Non-pigmented ciliary epithelial cell (primary cell): Measurements from ENCODE around the gene BMF.
"Not testable (repeated sequence)": the region's sequence is repeated elsewhere in the genome, so short reads cannot be mapped to it uniquely, and the experiment has no call there.

Source experiments
- DNase-seq: peaks from one replicate; pipeline ENCODE4 v3.0.0-alpha.2; 2010; ENCODE audit warnings: low read depth

The BMF gene

DNA sequence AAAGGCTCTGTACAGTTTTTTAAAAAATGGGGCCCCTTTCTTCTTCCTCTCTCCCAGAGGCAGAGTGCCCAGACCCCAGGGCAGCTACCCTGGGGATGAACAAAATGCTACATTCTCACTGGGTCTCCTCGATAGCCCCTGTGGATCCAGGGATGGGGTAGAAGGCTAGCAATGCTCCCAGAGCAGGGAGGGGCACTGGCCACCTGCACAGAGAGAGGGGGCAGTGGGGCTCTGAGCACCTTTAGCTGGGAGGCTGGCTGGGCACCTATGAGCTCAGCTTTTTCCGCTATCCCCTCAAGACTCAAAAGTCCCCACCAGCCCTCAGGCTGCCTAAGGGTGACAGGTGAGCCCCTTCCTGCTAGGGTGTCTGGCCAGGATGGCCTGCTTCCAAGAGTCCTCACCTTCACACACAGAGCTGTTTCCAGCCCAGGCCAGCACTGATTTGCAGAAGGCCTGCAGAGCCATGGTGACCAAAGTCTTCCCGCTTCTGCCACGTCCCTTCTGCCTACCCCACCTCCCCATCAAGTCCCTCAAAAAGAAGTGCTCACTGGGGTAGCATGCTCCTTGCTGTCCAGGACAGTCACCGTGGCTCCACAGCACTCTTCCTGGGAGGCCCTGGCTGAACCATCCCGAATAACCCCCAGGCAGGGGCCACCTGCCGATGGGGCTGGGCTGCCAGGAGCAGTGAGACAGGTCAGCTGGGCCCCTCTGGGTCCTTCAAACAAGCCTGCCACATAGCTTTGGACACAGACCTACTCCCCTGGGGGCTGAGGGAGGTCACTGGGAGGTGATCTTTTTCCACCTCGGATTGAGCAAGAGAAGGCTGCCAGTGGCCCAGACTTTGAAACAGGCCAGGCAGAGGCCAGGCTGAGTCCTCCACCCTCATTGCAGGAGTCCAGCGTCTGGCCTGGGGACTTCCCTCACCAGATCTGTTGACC, 20.4 kb downstream of the BMF start:
- DNase-seq = no peak

DNA sequence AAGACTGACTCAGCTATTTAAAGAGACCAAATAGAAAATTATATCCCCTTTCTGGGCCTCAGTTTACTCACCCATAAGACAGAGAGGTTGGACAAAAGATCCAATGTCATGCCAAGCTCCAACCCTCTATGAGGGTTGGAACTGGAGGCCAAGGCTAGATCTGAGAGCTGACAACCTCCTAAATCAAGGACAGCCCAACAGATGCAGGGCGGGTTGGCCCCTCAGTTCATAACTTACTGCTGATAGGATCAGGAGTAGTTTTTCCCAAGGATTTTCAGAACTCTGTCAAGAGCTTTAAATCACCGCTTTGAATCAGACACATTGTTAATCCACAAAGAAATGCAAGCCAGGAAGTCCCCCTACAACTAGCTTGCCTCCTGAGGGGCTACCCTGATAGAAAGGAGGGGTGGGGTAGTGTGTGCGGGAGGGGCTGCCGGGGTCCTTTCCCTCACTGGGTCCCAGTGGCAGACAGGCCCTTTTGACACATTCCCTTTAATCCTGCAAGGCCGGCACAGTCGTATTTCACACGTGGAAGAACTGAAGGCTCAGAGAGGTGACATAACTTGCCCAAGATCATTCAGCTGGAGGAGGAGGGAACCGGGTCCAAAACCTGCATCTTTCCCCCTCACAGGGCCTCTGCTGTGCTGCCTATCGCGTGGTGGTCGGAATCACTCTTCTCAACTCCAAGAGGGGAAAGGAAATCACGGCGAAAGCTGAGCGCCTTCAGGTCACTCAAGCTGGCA, 21.4 kb downstream of the BMF start:
- no peak for DNase-seq

DNA sequence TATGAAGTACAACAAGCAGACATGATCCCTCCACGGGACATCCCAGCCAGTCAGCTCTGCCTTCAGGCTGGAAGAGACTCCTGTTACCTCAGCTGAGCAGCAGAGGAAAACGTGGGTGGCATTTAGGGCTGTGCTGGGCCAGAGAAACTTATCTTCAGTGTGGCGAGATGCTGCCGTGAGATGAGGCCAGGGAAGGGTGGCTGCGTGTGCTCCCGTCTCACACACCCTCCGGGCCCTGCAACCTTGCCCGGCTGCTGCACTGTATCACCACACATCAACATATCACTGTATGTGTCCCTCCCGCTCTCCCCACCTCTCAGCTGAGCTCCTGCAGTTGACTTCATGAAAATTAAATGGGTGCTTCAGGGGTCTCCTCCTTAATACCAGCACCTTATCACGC, 23.4 kb downstream of the BMF start:
- DNase-seq = no peak

DNA sequence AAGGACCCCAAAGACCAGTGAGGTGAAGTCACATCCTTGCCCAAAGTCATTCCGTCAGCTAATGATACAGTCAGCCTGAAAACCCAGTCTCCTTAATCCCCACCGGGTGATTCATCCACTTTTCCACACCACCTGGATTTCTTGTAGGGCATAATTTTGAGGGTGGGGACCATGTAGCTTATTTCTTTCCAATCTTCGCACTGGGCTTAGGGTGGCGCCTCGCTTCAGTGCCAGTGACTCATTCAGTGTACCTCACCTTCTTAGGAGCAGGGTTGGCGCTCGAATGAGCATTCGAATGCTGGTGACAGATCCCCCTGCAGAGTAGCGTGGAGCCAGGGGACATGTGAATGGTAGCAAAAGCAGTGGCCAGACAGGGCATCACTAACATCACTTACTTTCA, 24.0 kb downstream of the BMF start:
- DNase-seq = no peak

DNA sequence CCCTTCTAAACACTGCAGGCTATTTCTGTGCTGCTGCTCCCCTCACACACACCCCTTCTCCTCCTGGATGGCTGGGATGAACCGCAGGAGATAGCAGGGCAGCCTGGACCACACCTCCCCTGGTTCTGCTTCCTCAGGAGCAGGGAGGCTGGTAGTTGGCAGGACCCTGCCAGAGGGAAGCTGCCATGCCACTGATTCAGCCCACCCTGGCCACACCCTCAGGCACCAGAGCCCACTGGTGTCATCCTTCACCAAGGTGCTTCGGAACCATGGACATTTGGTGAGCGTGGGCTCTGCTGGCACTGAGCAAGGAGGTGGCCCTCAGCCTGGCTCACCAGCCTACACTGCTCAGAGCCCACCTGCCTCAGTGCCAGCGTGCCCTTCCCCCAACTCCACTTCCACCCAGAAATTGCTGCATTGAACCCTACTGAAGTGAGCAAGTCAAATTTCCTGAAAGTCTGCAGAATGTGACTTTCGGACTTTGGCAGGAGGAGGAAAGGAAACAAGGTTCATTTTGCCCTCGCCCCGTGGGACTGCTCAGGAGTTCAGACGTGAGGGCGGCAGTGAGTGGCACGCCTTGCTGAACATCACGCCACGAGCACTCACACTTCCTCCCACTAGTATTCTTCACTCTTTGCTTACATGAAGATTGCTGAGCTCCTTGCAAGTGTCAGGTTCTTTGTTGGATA, 26.3 kb downstream of the BMF start:
- DNase-seq = no peak

DNA sequence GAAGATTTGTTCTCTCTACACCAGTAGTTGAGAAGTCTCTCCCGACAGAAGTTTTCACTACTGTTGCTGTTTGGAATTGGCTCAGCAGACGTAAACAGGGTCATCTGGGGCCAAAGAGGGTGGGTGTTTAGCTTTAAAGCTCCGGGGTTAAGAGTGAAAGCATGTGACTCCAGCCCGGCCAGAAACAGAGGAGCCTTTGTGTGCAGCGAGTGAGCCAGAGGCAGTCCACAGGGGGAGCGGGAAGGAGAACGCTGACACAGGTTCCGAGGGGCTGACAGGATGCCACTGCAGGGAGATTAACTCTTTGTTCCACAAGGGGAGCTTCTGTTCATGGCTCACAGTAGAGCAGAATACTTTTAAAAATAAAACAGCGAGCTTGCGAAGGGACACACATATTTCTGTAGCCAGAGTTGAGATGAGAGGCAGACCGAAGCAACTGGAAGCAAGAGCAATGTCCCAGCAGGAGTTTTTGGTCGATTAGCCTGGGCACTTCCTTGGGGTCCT, 26.9 kb downstream of the BMF start:
- DNase-seq = no peak

DNA sequence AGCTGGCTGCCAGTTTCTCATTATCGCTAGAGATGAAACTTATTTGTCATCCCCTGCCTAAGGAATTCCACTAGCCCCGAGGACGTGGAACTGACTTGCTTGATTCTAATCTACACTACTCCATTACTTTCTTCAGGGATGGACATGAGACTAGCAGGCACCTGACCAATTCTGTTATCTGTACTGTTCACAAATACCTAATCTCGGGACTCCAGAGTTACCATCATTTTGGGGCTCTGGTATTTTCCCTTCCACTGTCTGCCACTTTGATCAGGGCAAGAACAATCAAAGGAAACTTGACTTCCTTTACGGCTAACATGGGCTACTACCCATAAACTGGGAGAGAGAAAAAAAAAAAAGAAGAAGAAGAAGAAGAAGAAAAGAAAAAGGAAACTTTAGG, 27.8 kb downstream of the BMF start:
- DNase-seq = no peak

DNA sequence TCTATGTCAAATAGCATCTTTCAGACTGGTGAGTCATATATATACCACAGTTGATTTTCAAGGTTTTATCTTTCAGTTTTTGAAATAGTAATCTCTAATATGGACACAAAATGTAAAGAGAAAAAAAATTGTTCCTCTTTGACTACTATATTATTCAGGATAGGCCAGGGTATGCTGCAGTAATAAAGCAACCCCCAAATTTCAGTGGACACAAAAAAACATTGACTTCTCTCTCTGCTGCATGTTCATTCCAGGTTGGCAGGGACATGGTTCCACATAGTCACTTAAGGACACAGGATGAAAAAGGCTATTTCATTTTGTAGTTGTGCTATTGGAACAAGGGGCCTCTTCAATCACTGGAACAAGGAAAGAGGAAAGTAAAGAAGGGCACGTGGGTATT, 28.6 kb downstream of the BMF start:
- no peak for DNase-seq

DNA sequence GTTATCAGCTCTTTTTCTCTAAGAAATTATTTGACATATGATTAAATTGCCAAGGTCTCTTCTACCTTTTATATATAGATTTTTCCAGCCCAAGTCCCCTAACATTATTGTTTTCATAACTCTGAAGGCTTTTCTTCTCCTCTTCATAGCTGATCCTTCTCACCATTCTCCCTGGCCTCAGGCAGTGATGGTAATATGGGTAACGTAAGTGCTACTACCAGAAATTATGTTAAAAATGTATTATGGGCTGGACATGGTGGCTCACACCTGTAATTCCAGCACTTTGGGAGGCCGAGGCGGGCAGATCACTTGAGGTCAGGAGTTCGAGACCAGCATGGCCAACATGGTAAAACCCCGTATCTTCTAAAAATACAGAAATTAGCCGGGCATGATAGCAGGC, 29.2 kb downstream of the BMF start:
- no peak for DNase-seq

DNA sequence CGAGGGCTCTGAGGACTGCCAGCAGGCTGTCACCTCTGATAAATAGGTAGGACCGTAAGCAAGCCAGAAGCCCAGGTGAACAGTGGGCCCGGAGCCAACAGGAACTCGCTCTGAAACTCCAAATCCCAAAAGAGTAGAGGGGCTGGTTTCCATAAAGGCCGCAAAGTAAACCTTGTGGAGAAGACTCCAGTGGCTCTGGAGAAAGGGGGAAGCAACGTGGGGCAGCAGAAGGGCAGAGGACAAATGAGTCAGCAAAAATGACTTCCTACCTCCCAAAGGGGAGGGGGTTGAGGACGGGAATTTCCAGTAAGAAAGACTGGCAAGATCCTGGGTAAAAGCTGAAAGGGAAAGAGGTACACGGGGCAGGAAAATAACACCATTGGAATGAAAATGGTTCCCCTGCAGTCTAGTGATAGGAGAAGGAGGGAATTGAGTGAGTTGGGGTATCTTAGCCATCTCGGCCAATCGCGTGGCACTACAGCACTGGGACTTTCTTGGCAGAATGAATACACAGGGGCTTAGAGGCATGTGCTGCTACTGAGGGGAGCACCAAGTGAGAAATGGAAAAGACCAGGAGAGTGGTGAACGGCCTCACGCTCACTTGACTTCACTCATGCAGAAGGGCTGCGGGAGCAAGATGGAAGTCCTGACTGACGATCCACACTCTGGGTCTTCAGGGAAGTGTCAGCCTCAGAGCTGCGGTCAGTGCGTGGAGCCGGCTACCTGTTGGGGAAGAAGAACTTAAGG, 33.2 kb downstream of the BMF start:
- DNase-seq = no peak

DNA sequence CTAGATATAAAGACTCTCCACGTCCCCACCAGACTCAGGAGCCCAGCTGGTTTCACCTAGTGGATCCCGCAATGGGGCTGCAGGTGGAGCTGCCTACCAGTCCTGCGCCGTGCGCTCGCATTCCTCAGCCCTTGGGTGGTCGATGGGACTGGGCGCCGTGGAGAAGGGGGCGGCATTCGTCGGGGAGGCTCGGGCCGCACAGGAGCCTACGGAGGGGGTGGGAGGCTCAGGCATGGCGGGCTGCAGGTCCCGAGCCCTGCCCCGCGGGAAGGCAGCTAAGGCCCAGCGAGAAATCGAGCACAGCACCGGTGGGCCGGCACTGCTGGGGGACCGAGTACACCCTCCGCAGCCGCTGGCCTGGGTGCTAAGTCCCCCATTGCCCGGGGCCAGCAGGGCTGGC, 34.0 kb downstream of the BMF start:
- not testable (repeated sequence) for DNase-seq

DNA sequence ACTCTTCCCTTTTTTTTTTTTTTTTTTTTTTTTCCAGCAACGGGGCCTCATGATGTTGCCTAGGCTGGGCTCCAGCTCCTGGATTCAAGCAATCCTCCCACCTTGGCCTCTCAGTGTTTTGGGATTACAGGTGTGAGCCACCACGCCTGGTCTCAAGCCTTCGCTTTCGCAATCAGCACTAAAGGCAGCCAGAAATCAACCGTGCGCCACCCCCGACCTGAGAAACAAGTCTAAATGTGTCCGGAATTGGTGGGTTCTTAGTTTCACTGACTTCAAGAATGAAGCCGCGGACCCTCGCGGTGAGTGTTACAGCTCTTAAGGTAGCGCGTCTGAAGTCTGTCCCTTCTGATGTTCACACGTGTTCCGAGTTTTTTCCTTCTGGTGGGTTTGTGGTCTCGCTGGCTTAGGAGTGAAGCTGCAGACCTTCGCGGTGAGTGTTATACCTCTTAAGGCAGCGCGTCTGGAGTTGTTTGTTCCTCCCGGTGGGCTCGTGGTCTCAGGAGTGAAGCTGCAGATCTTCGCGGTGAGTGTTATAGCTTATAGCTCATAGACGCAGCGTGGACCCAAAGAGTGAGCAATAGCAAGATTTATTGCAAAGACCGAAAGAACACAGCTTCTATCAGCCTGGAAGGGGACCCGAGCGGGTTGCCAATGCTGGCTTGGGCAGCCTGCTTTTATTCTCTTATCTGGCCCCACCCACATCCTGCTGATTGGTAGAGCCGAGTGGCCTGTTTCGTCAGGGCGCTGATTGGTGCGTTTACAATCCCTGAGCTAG, 34.8 kb downstream of the BMF start:
- not testable (repeated sequence) for DNase-seq

DNA sequence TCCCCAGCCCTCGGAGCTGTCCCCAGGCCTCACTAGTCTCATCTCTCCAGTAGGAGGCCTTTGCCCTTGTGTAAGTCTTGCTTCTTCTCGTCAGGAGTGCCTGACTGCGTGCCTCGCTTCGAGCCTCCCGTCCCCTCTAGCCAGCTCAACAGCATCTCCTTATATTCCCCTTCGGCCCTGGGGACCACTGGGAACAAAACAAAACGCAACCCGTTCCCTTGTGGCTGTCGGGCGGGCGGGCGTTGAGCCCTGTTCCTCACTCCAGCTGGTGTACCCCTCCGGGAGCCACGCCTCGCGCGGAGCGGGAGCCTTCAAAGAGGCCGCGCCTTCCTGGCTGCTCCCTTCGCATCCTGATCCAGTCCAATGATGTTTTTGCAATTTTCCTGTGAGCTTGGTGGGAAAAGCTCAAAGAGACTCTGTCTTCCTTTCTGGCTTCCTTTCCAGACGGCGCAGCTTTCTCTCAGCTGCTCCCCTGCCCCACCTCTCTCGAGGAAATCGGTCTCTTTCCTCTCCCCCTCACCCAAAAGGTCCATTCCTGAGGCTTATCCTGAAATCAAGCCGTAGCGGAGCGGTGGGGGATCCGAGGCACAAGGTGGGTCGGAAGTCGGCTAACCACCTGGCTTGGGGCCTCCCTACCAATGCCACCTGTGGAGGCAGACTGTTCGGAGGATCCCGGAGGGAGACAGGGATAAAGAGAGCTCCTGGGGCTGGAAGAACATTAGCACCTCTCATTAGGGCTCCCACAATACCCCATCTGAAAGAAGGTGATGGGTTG, 36.3 kb downstream of the BMF start:
- DNase-seq = no peak

DNA sequence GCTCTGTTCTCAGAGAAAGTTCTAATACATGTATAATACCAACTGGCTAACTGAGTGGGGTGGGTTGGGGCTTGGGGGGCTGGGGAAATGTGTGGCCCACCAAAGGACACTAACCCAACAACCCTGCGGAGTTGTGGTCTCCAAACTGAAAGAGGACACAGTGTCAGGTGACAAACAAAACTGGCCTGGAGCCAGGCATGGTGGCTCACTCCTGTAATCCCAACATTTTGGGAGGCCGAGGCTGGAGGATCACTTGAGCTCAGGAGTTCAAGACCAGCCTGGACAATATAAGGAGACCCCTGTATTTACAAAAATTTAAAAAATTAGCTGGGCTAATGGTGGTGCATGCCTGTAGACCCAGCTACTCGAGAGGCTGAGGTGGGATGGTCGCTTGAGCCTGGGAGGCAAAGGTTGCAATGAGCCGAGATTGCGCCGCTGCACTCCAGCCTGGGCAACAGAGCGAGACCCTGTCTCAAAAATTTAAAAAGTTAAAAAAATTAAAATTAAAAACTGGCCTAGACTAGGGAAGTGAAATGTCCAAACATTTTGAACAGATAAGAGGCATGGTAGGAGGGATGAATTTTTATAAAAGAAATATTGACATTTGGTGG, 38.0 kb downstream of the BMF start:
- DNase-seq = no peak

DNA sequence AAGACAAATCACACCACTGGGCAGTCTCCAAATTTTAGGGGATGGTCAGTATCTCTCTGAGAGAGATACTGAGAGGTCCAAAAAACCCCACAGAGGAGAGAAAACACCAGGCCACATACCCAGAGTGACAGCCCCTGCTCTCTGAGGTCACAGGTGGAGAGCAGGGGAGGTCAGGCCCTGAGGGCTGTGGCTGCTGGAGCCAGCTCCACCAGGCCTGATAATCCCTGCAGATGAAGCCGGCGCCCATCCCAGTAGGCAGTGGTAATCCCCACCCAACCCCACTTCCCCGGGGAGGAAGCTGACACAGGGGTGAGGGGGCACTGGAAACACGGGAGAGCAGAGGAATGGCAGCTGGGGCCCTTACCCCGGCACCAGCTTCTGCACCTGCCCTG, 38.5 kb downstream of the BMF start:
- DNase-seq = no peak

DNA sequence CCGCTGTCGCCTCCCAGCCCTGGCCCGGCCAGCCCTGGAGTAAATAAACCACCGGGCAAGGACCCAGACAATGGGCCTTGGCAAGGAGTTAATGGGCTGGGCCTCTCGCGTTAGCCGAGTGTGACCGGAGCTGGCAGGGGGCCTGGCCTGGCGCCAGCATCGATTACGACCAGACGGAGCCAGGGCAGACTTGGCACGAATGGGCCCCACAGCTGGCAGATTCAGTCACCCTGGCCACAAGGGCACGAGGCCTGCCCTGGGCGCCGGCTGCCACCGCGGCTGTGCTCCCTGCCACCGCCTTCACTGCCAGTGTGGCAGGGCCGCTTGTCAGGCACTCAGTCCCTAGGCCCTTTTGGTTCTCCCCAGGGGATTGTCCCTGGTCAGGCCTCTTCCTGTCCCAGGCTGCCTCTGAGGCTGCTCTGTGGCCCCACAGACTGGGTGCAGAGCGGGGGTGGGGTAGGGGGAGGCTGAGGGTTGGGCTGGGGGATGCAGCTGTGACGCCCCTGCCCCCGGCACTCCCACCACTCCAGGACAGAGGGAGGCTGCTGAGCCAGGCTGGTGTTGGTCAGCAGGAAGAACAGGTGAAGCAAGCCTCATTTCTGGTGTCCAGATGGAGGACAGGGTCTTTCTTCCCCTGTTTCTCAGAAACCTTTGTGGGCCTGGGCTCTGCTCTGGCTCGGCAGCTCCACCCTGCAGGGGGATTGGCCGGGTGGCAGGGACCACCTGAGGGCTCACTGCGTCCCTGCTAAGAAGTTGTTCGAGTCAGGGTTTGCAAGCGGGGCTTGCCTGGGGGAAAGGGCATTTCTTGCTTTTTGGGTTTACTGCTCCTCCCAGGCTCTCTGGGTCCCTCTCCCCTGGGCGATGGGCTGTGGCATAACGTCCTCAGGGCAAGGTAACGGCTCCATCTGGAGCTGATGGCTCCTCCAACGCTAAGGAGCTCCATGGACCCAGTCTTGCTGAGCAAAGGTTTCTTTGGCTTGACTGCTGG, 39.2 kb downstream of the BMF start:
- DNase-seq = no peak

DNA sequence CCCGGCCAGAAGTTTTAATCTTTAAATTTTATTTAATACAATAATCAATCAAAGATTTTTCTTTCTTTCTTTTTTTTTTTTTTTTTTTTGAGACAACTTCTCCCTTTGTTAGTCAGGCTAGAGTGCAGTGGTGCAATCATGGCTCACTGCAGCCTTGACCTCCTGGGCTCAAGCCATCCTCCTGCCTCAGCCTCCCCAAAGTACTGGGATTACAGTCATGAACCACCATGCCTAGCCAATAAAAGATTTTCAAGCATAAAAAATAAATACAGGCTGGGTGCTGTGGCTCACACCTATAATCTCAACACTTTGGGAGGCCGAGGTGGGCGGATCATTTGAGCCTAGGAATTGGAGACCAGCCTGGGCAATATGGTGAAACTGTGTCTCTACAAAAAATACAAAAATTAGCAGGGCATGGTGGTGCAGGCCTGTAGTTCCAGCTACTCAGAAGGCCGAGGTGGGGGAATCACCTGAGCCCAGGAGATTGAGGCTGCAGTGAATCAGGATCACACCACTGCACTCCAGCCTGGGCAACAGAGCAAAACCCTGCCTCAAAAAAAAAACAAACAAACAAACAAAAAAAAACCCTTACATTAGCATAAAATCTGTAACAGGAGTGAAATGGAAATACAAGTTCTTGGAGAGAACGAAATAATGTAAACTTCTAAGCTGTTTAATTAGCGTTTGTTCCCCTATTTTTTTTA, 40.6 kb downstream of the BMF start:
- DNase-seq = no peak

DNA sequence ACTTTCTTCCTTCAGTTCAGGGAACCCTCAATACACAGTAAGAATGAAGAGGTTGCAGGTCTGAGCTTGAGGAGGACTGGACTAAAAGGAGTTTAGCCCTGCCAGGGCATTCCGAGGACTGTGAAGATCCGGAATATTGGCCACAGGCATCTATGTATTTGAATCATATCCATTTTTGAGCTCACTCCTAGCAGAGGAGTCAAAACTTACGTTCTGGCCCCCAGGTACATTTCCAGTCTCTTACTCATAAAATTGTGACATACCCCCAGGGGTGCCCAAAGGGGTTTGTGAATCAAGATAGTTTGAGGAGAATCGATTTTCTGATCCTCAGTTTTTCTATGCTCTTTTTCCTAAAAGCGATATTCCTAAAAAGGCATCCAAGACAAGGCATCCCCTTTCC, 42.1 kb downstream of the BMF start:
- DNase-seq = no peak
